Measurements from ENCODE around the gene MYLIP. TPM values are rescaled to one million over a fixed set of nuclear protein-coding genes. Genes with fewer than 3 reads are reported as not detected.

The MYLIP gene
- total RNA-seq, 2 donors from 2014 or later, result 39.6 to 58.1 TPM

DNA sequence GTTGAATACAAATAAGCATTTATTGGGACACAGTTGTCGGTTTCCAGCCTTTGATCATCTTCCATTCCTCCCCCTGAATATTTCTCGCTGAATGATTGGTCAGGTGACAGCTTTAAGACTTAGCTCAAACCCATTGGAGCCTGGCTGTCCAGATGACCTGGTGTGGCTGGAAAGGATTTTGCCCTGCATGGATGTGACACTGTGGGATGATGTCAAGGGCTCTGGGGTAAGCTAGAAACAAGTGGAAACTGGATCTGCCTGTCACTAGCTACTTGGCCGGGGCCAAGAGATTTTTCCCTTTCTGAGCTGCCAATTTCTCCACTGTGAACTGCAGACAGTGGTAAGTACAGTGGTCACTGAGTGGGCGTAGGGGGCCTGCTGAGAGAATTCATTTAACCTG, 41.9 kb upstream of the MYLIP start:
- Histone ChIP-seq H3K27ac (no peak overlapping the region), H3K9me3 (no peaks in the 10 kb centered on the region), H3K4me1 (replicated peaks) (no peaks in the 10 kb centered on the region), H3K27me3 (replicated peaks; ENCODE audit: insufficient read depth) (no peaks in the 10 kb centered on the region), H3K4me3 (no peak overlapping the region), H3K36me3 (no peaks in the 10 kb centered on the region)
- DNase-seq (ENCODE audit: low spot score), result no peak
- TF ChIP-seq, protein P1, sequence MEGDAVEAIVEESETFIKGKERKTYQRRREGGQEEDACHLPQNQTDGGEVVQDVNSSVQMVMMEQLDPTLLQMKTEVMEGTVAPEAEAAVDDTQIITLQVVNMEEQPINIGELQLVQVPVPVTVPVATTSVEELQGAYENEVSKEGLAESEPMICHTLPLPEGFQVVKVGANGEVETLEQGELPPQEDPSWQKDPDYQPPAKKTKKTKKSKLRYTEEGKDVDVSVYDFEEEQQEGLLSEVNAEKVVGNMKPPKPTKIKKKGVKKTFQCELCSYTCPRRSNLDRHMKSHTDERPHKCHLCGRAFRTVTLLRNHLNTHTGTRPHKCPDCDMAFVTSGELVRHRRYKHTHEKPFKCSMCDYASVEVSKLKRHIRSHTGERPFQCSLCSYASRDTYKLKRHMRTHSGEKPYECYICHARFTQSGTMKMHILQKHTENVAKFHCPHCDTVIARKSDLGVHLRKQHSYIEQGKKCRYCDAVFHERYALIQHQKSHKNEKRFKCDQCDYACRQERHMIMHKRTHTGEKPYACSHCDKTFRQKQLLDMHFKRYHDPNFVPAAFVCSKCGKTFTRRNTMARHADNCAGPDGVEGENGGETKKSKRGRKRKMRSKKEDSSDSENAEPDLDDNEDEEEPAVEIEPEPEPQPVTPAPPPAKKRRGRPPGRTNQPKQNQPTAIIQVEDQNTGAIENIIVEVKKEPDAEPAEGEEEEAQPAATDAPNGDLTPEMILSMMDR (IDR thresholded peaks at IDR 0.05), result no peak
- TF ChIP-seq POLR2A (IDR thresholded peaks at IDR 0.05) (no peak), POLR2AphosphoS5 (IDR thresholded peaks at IDR 0.05) (no peak)
- 66% methylated on average over 4 of the region's 4 CpGs for WGBS
- intact Hi-C loops (cut with DNase I), result no loop called here

DNA sequence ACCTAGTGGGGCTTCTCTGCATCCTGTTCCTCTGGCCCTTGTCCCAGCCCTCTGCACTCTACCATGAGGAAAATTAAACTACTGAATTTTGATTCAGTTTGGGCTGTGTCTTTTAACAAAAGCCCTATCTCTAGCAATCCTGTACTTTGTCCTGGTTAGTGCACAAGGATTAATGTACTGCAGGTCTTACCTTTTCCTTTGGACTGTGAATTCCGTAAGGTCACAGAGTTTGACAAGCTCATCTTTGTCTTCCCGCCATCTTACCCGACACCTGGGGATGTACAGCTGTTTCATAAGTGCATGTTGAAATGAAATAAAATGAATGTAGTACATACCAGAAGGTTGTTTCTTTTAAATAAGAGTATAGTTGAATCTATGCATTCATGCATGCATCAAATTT, 41.5 kb upstream of the MYLIP start:
- TF ChIP-seq, protein P1 (IDR thresholded peaks at IDR 0.05), result no peak
- no peak for TF ChIP-seq POLR2A (IDR thresholded peaks at IDR 0.05)
- no peak for TF ChIP-seq POLR2AphosphoS5 (IDR thresholded peaks at IDR 0.05)
- H3K4me1 ChIP-seq (replicated peaks), result no peaks in the 10 kb centered on the region
- H3K27ac ChIP-seq, result no peak overlapping the region
- intact Hi-C loops (cut with DNase I), result no loop called here
- no peak overlapping the region for H3K4me3 ChIP-seq
- H3K27me3 ChIP-seq (replicated peaks; ENCODE audit: insufficient read depth), result no peaks in the 10 kb centered on the region
- no peaks in the 10 kb centered on the region for H3K36me3 ChIP-seq
- no peaks in the 10 kb centered on the region for H3K9me3 ChIP-seq
- DNase-seq (ENCODE audit: low spot score), result no peak
- 94% methylated on average over 3 of the region's 3 CpGs for WGBS

DNA sequence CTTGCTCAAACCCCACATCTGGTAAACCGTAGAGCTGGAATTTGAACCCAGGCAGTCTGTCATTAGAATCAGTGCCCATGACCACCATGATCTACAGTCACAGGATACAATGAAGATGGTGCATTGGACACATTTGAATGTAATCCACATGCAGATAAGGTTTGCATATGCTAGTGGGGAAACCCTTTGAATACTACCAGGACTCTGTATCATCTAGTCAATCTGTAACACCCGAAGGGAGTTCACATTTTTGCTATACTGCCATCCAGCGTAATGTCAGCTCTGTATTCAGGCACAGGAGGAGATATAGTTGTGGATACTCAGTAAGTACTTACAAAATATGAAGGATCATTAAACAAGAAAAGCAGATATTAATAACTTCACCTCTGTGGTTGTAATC, 40.5 kb upstream of the MYLIP start:
- no peak for DNase-seq (ENCODE audit: low spot score)
- no peak overlapping the region for H3K27ac ChIP-seq
- no peak overlapping the region for H3K4me3 ChIP-seq
- TF ChIP-seq POLR2A (IDR thresholded peaks at IDR 0.05) (no peak), POLR2AphosphoS5 (IDR thresholded peaks at IDR 0.05) (no peak)
- TF ChIP-seq, protein P1 (IDR thresholded peaks at IDR 0.05), result no peak
- no peaks in the 10 kb centered on the region for H3K27me3 ChIP-seq (replicated peaks; ENCODE audit: insufficient read depth)
- H3K9me3 ChIP-seq, result no peaks in the 10 kb centered on the region
- intact Hi-C loops (cut with DNase I), result no loop called here
- no peaks in the 10 kb centered on the region for H3K4me1 ChIP-seq (replicated peaks)
- WGBS, result 99% methylated on average over 3 of the region's 3 CpGs
- H3K36me3 ChIP-seq, result no peaks in the 10 kb centered on the region

DNA sequence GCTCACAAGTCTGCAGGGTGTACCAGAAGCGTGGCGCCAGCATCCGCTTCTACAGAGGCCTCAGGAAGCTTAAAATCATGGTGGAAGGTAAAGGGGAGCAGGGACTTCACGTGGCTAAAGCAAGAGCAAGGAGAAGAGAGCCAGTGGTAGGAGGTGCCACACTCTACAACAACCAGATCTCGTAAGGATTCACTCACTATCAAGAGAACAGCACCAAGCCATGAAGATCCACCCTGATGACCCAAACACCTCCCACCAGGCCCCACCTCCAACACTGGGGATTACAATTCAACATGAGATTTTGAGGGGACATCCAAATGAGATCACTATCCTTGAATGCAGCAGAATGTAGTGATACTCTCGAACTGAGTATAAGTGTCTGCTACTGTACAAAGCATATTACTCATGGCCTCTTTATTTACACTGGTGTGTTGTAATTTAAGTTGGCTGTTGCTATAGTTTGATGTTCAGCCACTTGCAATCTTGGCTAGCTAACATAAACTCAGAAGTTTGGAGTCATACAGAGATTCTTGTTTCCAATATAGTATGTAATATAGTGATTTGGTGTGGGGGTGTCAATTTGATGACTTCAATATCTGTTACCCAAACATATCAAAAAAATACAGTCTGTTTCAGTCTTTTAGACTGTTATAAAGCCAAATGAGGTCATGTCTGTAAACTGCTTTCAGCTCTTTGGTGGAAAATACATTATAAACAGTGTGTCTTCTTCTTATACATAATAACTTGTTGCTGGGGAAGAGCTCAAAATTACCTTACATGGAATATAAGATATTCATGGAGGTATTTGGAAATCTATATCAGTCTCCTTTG, 39.4 kb upstream of the MYLIP start:
- intact Hi-C loops (cut with DNase I), result no loop called here
- Histone ChIP-seq H3K4me1 (replicated peaks) (no peaks in the 10 kb centered on the region), H3K27me3 (replicated peaks; ENCODE audit: insufficient read depth) (no peaks in the 10 kb centered on the region), H3K9me3 (no peaks in the 10 kb centered on the region), H3K27ac (no peak overlapping the region), H3K36me3 (no peaks in the 10 kb centered on the region), H3K4me3 (no peak overlapping the region)
- WGBS, result 83% methylated on average over 6 of the region's 6 CpGs
- TF ChIP-seq POLR2A (IDR thresholded peaks at IDR 0.05) (no peak), POLR2AphosphoS5 (IDR thresholded peaks at IDR 0.05) (no peak)
- TF ChIP-seq, protein P1 (IDR thresholded peaks at IDR 0.05), result no peak
- no peak for DNase-seq (ENCODE audit: low spot score)

DNA sequence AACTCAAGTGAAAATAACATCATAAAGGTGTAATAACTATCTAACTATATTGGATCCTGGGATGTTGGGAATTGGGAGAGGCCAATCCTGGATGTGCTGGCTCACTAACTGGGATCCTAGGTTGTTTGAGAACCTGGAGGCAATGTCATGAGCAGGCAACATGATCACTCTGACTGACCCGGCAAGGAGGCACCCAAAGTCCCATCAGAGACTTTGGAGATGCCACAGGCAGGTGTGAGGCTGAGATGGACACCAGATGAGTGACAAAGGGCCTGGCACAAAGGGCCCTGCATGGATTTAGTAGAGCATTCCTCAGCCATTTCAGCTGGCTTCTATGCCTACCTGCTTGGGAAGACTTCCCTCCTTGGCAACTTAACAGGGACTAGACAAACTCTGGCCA, 38.4 kb upstream of the MYLIP start:
- TF ChIP-seq, protein P1 (IDR thresholded peaks at IDR 0.05), result no peak
- no peak for TF ChIP-seq POLR2A (IDR thresholded peaks at IDR 0.05)
- TF ChIP-seq POLR2AphosphoS5 (IDR thresholded peaks at IDR 0.05), result no peak
- intact Hi-C loops (cut with DNase I), result no loop called here
- Histone ChIP-seq H3K27ac (no peak overlapping the region), H3K4me1 (replicated peaks) (no peaks in the 10 kb centered on the region), H3K36me3 (no peaks in the 10 kb centered on the region), H3K9me3 (no peaks in the 10 kb centered on the region), H3K27me3 (replicated peaks; ENCODE audit: insufficient read depth) (no peaks in the 10 kb centered on the region), H3K4me3 (no peak overlapping the region)
- DNase-seq (ENCODE audit: low spot score), result no peak
- WGBS, result 88% methylated on average over 1 of the region's 1 CpG
